NOMO-1 (cell line): Measurements from ENCODE around the gene BIRC6.
"Not testable (repeated sequence)": the region's sequence is repeated elsewhere in the genome, so short reads cannot be mapped to it uniquely, and the experiment has no call there.

Experiments
- DNase-seq, 2 experiments: peaks; one replicate each; lab custom pipeline; 2025; ENCODE audit not compliant: unreplicated experiment in 2 of 2; lab: John Stamatoyannopoulos, UW

The BIRC6 gene

DNA sequence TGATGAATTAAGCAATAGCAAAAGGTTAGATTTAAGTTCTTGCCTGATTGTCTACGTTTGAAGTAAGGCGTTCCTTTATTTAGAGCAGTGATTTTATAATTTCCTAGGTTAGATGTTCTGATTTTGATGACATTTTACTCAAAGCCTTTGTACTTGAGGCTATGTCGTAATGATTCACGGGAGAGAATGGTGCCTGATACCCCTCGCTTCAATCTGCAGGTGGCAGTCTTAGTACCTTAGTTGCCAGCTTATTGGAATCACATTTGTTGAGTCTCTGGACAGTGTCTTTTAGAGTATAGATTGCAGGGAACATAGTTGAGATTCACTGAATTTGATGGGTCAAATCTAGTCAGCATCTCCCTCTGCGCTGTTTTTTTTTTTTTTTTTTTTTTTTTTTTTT is 89.5 kb downstream of the BIRC6 start:
- DNase-seq: no peak

DNA sequence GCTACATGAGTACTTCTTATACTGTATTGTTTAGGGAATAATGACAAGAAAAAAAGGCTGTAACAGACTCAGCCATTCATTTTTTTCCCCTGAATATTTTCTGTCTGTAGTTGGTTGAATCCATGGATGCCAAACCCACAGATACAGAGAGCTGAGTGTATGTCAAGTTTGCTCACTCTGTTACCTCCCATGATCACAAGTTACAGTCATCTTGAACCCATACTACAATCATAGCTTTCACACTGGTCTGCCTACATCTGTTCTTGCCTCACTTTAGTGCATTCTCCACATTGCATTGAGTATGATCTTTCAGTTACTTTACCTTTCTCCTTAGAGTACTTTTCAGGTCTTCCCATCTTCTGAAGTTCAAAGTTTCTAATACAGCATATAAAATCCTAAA is 94.0 kb downstream of the BIRC6 start:
- DNase-seq: no peak

DNA sequence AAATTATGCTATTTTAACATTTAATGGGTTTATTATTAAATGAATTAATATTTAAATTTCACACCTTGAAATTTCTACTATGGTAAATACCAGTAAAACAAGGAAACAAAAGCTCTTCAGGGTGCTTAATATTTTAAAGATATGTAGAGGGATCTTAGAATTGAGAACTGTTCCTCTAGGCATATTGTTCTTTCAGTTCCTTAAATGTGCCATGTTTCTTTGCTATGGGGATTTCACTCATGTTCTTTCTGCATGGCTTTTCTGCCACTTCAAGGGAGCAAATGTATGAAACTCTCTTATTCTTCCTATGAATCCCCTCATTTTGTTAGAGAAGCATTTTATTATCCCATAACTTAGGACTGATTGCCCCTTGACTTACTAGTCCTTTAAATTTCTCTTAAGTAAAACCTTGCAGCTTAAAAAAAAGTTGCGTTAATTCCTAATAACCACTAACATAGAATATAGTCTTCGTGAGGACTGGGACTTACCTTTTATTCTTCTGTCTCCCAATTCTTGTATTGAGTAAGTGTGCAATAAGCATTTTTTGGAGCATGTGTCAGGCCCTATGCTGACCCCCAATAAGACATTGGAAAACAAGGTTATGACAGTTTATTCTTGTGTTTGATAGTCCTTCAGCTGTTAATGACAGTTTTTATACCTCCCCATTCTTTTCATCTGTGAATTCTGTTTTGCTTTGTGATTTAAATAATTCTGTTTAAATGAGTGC is 95.7 kb downstream of the BIRC6 start:
- DNase-seq: peak in 1 of 2 experiments; percentile 21

DNA sequence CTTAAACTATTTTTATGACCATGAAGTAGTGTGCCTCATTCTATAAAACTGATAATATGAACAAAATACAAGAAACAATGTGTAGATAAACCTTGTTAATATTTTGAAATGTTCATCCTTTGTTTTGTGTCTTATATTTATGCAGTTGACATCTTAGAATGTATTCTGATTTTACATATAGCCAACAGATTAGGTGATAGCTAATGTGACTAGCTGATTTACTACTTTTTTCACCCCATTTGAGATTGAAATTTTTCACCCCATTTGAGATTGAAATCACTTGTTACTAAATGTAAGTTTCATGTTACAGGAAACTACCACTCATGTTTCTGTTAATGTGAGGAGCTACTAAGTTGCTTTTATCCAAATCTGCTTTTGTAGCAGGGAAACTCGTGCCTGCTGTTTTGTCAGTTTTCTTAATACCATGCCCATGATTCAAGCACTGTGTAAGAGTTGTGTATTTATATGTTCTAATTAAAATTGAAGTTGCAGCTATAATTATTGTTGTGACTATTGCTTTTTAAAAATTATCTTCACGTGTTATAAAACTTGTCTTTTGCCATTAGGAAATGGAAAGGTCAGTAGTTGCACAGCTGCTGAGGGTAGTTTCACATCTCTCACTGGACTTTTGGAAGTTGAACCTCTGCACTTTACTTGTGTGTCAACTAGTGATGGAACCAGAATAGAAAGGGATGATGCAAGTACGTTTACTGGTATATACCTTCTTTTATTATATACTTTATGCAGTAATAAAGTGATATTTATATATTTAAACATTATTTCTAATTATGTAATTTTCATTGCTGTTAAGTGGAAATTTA is 96.6 kb downstream of the BIRC6 start:
- no peak for DNase-seq

DNA sequence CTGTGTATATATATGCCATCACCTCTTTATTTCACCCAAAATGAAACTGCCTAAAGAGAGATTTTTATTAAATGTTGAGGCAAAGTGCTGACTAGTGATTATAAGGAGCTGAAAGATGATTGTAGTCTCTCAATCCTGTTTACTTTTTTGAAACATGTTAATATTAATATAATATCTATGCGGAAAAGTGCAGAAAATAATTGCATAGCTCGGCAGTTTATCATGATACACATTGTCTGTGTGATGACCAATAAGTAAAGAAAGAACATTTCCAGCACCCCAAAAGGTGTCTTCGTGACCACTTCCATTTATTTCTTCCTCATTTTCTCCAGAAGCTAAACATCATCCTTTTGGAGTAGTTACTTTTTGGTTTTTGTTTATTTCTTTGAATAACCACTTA is 99.0 kb downstream of the BIRC6 start:
- no peak for DNase-seq

DNA sequence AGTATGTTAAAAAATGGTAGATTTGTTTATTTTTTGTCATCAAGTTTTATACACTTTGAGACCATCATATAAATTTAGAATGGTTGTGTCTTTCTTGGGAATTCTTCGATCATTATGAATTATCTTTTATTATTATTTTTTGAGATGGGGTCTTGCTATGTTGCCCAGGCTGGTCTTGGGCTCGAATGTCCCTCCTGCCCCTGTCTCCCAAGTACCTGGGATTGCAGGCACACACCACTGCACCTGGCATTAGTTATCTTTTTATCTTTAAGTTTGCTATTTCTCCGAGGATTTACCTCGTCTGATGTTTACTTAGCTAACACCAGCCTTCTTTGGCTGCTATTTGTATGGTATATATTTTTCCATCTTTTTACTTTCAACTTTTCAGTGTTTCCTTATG is 100.0 kb downstream of the BIRC6 start:
- no peak for DNase-seq

DNA sequence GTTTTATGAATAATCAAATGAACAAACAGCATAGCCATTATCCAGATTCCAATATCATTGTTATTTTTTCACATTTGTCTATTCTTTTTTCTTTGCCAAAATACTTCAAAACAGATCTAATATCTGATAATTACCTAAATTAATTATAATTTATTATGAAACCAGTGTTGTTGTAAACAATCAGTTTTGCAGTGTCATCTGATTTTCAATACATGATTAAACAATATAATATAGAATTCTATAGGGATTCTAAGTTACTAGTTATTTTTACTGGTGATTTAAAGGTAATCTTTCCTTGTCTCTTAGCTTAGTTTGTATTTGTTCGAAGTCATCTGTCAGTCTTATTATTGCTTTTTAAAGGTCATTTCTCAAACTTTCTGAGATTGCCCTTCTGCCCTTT is 101.0 kb downstream of the BIRC6 start:
- no peak for DNase-seq

DNA sequence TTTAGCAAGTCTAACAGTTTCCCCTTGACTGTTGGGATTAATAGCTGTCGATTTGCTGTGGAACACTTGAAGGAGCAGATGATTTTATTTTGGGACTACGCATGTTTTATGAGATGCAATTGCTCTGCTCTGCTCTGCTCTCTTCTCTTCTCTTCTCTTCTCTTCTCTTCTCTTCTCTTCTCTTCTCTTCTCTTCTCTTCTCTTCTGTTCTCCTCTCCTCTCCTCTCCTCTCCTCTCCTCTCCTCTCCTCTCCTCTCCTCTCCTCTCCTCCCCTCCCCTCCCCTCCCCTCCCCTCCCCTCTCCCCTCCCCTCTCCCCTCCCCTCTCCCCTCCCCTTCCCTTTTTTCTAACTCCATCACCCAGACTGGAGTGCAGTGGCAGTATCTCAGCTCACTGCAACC is 104.0 kb downstream of the BIRC6 start:
- not testable (repeated sequence) for DNase-seq

DNA sequence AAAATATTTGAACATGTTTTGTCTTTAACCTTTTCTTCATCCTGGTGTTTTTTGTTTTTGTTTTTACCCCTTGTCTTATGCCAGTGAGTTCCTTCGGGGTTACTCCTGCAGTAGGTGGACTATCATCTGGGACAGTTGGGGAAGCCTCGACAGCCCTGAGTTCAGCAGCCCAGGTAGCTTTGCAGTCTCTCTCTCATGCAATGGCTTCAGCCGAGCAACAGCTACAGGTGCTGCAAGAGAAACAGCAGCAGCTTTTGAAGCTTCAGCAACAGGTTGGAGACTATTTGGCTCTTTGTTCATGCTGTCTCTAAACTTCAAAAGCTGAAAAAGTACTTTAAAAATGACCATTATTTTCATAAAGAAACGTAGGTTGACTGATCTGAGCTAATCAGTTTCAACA is 106.3 kb downstream of the BIRC6 start:
- no peak for DNase-seq

DNA sequence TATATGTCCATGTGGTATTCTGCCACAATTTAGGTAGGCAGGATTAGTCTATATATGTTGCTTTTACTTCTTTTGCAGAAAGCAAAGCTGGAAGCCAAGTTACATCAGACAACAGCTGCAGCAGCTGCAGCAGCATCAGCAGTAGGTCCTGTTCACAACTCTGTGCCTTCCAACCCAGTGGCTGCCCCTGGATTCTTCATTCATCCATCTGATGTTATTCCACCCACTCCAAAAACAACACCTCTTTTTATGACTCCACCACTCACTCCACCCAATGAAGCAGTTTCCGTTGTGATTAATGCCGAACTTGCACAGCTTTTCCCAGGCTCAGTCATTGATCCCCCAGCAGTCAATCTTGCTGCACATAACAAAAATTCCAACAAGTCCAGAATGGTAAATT is 107.6 kb downstream of the BIRC6 start:
- DNase-seq: no peak

DNA sequence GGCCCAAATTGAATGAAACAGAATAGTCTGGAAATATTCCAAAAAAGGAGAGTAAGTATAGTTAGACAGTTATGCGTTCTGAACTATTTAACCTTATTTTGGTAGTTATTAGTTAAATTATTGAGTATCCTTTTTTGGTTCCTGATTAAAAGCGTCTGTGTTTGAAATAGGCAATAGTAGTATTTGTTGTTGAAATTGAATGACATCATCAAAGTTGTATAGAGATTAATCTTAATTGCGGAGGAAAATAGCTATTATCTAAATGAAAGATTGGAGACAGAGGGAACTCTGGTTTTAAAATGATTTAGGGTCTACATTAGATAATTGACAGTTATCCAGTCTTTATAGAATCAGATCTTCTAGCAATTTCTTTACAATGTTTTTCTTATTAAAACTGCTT is 115.8 kb downstream of the BIRC6 start:
- no peak for DNase-seq

DNA sequence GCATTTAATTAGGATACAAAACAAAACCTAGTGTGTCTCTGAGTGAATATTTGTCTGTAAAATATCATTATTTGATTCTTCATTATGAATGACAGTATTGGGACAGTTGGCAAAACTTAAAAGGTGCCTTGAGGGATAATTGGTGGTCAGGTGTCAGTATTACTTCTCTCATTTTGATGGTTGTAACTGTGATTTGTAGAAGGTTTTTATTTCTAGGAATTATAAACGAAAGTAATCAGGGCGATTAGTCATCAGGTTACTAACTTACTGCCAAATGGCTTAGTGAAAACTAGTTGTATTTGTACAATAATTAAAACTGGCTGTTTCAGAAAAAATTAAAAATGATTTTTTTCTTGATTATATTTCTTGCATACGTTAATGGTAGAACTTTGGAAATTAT is 117.6 kb downstream of the BIRC6 start:
- no peak for DNase-seq

DNA sequence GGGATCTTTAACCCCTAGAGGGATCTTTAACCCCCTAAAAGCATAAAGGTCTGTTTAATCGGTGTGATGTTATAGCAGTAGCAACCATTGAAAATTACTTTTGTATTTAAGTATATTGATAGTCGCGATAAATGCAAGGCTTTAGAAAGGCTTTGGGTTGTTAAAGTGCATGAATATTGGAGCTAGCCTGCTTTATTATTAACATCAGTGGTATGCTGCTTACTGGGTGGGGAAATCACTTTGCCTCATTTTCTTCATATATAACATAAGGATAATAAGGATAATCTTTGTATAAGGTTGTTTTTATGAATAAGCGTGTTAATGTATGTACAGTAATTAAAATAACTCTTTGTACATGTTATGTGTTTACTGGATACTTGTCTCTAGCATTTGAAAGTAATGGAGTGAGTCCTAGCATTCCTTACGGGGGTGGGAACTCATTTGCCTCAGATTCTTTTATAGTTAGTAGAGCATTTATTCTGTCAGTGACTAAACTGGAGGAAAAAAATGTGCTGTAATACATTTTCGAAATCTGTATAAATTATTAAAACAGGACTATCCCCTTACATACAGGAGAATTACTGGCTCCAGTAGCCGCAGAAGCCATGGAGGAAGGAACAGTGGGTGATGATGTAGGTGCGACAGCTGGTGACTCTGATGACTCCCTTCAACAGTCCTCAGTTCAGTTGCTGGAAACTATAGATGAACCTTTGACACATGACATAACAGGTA is 122.2 kb downstream of the BIRC6 start:
- DNase-seq: no peak

DNA sequence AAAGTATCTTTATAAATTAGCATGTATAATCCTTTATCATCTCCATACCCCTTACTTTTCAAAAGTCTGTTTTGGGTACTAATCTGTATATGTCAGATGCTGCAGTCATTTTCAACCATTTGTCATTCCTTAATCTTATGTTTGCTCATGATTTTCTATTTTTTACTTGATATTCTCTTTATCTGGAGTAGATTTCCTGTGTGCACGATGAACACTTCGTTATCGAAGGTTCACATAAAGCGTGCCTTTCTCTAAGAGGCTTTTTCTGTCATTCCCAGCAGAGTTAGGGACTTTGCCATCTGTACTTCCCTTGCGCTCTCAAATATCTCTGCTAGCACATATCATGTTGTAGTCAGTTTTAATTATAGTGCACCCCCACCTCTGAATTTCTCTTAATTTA is 123.2 kb downstream of the BIRC6 start:
- DNase-seq: no peak

DNA sequence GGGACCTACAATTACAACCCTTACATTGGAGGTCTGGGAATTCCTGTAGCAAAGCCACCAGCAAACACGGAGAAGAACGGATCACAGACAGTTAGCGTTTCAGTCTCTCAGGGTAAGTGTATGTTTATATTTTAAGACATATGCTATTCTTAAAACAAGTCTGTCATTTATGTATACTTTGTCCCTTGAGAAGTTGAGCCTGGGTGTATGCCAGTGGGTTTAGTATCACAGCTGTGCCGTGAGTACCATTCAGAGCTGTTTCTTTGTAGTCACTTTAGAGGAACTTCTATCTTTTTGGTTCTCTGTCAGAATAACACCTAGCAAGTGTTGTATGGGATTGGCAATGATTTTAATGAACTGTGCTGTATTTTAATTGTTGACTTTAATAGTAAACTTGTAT is 125.6 kb downstream of the BIRC6 start:
- no peak for DNase-seq

DNA sequence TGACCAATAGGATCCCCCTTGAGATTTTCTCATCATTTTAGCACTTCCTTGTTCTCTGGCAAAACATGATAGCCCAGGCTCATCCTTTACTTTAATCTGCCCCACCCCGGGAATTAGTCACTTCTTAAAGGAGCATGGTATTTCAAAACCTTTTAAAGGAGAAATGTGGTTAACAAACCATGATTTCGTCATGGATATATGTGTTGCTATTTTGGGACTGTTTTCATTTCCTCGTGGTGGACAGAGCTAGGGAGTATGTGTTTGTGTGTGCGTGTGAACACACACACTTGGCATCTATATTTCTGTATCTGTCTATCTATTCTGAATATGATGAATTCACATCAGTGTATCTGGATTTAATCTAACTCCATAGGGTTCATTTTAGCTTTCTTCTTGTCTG is 128.1 kb downstream of the BIRC6 start:
- DNase-seq: peak; percentile 90 to 98

DNA sequence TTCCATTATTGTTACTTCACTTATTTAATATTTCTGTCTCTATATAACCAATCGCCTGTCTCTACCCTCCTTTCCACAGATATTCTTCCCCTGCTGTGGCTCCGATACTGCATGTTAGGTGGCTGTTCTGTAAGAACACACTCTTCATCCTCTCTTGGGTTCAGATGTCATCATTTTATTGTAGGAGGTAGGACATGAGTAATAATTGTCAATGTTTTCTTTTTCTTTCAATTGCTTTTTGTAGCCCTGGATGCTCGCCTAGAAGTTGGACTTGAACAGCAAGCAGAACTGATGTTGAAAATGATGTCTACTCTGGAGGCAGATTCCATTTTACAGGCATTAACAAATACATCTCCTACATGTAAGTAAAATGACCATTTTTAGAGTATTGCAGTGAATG is 128.6 kb downstream of the BIRC6 start:
- no peak for DNase-seq

DNA sequence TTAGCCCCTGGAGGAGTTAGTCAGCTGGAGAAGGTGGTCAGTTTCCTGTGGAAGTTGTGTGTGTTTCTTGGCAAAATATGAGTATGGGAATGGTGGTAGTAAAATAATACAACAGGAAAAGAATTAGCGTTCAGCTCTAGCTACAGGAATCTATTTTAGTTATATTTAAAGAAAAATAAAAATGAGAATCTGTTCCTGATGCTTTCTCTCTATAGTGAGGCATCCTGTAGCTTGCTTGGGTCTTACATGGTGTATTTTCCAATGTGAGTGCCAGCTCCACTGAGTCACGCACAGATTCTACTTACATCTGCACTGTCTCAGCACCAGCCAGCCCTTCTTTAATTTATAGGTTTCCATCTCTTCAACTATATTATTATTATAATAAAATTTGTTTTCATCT is 132.2 kb downstream of the BIRC6 start:
- DNase-seq: no peak

DNA sequence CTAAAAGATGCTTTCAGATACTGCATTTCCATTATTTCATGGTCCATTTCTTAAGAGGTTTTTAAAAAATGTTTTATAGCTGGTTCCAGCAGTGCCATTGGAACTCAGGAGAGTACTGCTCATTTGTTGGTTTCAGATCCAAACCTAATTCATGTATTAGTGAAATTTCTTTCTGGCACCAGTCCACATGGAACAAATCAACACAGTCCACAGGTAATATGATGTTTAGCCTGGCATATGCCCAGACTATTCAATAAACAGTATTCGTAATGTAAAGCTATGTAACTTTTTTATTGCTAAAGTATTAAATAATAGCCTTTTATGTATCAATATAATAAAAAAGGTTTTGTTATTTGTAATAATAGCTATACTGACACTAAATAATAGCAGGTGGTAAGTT is 134.5 kb downstream of the BIRC6 start:
- DNase-seq: no peak

DNA sequence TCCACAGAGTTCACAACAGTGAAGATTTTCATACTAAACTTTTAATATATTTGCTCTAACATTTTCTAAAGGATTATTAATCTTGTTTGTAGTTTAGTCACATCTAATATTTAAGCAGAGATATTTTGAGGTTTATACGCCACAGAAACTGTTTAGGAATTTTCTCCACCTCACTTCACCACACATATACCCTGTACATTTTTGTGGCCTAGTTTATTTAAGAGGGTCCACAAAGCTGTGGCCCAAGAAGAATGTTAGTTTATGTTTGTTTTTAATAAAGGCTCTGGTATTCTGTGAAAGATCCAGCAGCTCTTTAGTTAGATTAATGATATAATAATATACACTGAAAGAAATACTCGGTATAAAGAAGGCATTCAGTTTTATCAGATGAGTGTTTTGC is 138.3 kb downstream of the BIRC6 start:
- DNase-seq: no peak

DNA sequence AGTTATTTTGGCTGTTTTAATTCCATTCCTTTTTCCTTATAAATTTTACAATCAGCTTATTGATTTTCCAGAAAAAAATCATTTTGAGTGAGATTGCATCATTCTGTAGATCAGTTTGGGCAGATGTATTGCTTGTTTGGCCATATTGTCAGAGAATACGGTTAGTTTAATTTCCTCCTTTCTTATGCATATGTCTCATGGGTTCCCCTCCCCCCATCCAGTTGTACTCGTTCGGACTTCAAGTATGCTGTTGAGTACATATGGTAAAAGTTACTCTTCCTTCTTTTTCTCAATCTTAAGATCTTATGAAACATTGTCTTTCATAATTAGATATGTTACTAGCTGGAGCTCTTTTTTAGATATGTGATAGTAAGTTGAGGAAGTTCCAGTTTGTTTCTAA is 139.8 kb downstream of the BIRC6 start:
- DNase-seq: peak; percentile 76 to 96

DNA sequence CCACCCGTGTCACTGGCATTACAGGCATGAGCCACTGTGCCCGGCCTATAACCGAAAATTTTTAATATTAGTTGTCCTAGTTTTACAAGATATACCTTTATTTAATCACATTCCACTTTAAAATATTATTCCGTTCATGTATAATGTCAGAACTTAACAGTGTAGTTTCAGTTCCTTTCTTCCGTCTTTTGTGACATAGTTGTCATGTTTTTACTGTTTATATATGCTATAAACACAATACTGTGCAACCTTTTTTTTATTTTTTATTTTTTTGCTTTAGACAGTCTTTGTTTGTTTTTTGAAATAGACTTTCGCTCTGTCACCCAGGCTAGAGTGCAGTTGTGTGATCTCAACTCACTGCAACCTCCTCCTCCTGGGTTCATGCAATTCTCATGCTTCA is 141.5 kb downstream of the BIRC6 start:
- DNase-seq: peak in 1 of 2 experiments; percentile 46
